Measurements from ENCODE around the gene BIN1. TPM values are rescaled to one million over a fixed set of nuclear protein-coding genes. Genes with fewer than 3 reads are reported as not detected.
"Not testable (repeated sequence)": the region's sequence is repeated elsewhere in the genome, so short reads cannot be mapped to it uniquely, and the experiment has no call there.

BIN1 gene
- total RNA-seq, 2 donors from 2014 or later, result 7.6 to 15.3 TPM

- Histone ChIP-seq H3K36me3 (no peaks in the 10 kb centered on the region), H3K27ac (no peak overlapping the region), H3K27me3 (no peaks in the 10 kb centered on the region), H3K4me3 (no peak overlapping the region), H3K9me3 (no peaks in the 10 kb centered on the region), H3K4me1 (no peaks in the 10 kb centered on the region)
- DNase-seq (ENCODE audit: low spot score), result peak; percentile 32
- TF ChIP-seq CTCF (IDR thresholded peaks at IDR 0.05), result no peak
These were observed 72.9 kb downstream of the BIN1 start for GRCh38 chr2:127034051-127034450.

DNA sequence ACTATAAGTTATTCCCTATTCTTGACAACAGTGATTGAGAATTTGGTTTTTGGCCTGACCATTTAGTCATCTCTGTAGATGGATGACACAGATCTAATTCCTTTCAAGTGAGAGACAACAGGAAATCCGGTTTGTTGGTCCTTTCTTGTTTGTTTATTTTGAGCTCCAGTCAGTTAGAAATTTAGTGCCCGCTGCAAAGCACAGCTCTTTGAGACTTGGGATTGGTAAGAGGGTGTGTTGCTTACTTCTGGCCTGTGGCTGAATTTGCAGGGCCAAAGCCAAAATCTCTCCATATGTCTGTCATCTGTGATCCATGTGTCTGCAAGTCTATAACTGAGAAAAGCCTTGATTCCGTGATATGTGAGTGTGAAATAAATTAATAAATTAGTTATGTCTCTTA lies 74.3 kb downstream of the BIN1 start:
- no peak overlapping the region for H3K4me3 ChIP-seq
- no peaks in the 10 kb centered on the region for H3K27me3 ChIP-seq
- DNase-seq (ENCODE audit: low spot score), result no peak
- H3K4me1 ChIP-seq, result no peaks in the 10 kb centered on the region
- H3K36me3 ChIP-seq, result no peaks in the 10 kb centered on the region
- H3K27ac ChIP-seq, result no peak overlapping the region
- TF ChIP-seq CTCF (IDR thresholded peaks at IDR 0.05), result no peak
- no peaks in the 10 kb centered on the region for H3K9me3 ChIP-seq

GRCh38 chr2:127029350-127030051 lies 77.5 kb downstream of the BIN1 start:
- no peak for TF ChIP-seq CTCF (IDR thresholded peaks at IDR 0.05)
- no peak for DNase-seq (ENCODE audit: low spot score)
- H3K4me3 ChIP-seq, result no peak overlapping the region
- no peaks in the 10 kb centered on the region for H3K9me3 ChIP-seq
- H3K36me3 ChIP-seq, result no peaks in the 10 kb centered on the region
- no peak overlapping the region for H3K27ac ChIP-seq
- peaks cover 0 to 13% of the 10 kb centered on the region in 2 donors for H3K4me1 ChIP-seq
- H3K27me3 ChIP-seq, result peaks cover 0 to 5% of the 10 kb centered on the region in 2 donors

- H3K27me3 ChIP-seq, result not testable (repeated sequence)
These were observed 78.2 kb downstream of the BIN1 start for GRCh38 chr2:127028745-127029144.

DNA sequence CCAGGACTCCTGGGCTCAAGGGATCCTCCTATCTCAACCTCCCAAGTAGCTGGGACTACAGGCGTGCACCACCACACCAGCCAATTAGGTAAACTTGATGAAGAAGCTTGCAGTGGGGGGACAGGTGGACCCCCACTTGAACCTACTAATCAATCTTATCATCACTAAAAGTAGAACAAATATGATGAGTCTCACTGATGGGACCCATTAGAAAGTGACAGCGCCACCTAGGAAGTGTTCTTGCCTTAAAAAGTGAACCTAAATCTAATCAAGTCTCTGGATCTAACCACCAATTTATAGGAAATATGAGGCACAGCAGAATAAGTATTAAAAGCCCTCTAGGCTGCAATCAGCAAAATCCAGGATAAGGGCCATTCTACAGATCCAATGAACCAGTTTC lies 79.2 kb downstream of the BIN1 start:
- no peak for TF ChIP-seq CTCF (IDR thresholded peaks at IDR 0.05)
- Histone ChIP-seq H3K4me1 (peaks cover 0 to 13% of the 10 kb centered on the region in 2 donors), H3K9me3 (peaks cover 0 to 4% of the 10 kb centered on the region in 2 donors), H3K27me3 (peaks cover 4 to 5% of the 10 kb centered on the region in 2 donors), H3K27ac (no peak overlapping the region), H3K36me3 (no peaks in the 10 kb centered on the region), H3K4me3 (no peak overlapping the region)
- no peak for DNase-seq (ENCODE audit: low spot score)

More at GRCh38 chr2:127028745-127029144, 78.2 kb downstream of the BIN1 start:
- DNase-seq (ENCODE audit: low spot score); H3K36me3 ChIP-seq; H3K27ac ChIP-seq; H3K4me3 ChIP-seq; H3K9me3 ChIP-seq: not testable (repeated sequence)
- H3K4me1 ChIP-seq, result peaks cover 0 to 13% of the 10 kb centered on the region in 2 donors

DNA sequence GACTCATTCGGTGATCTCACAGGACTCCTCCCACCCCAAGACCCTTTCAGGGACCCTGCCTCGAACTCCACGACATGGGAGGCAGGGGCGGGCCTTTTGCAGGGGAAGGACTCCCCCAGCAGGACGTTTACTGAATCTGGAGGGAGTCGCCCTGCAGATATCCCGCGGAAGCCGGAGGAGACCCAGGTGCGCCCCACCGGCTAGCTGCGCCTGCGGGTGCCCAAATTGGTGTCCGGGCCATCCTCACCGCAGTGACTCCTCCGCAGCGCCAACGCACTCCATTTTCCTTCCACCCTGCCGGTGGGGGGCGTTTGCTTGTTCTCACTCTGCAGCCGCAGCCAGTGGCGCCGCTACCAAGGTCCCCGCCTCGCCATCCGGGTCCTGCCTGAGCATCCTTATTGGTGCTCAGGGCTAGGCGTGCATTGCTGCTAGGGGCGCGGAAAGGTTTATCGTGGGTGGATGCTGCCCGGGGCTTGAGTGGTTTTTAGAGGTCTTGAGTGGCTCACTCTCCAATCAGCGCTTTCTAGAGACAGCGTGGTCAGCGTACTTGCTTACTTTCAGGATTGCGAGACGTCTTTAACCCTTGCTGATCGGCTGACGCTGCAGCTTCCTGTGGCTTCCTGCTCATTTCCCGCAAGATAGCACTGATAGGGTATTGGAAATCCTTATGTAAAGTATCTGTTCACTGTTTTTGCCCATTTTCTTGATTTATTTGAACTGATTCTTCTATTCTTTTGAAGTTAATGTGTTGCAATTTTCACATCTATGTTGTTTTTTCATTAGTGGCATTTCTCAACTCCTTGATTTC lies 81.4 kb downstream of the BIN1 start:
- Histone ChIP-seq H3K36me3 (no peaks in the 10 kb centered on the region), H3K9me3 (peaks cover 0 to 4% of the 10 kb centered on the region in 2 donors), H3K27me3 (peaks cover 4 to 5% of the 10 kb centered on the region in 2 donors), H3K4me3 (peak overlapping the region; percentile 21 to 44), H3K27ac (no peak overlapping the region), H3K4me1 (peaks cover 0 to 13% of the 10 kb centered on the region in 2 donors)
- peak; percentile 87 for DNase-seq (ENCODE audit: low spot score)
- peak in 1 of 2 donors; percentile 46 for TF ChIP-seq CTCF (IDR thresholded peaks at IDR 0.05)
